Naive B cell (primary cell): ENCODE data around the gene TRAFD1. TPM values are rescaled to one million over a fixed set of nuclear protein-coding genes. Genes with fewer than 3 reads are reported as not detected.

Experiments
- ATAC-seq, 2 donors: fragments of 150-1000 bp; cut with Tn5 transposase; 2 replicates each; pipeline ENCODE4 v1.10.0; 2021; ENCODE audit warnings: low read depth in 2 of 2, mild to moderate bottlenecking in 2 of 2, moderate library complexity in 2 of 2
- DNase-seq: peaks from one replicate; pipeline ENCODE4 v3.0.0; 2022
- H3K27ac Mint-ChIP-seq, 6 donors: one replicate each; pipeline ENCODE4 v1.8.0; 2020 to 2022; ENCODE audit warnings: mild to moderate bottlenecking in 6 of 6, mixed read lengths in 6 of 6, moderate library complexity in 5 of 6, inconsistent platforms in 2 of 6
- H3K27me3 Mint-ChIP-seq, 3 donors: one replicate each; pipeline ENCODE4 v1.8.0; 2021 to 2022; ENCODE audit warnings: mixed read lengths in 3 of 3, mild to moderate bottlenecking in 1 of 3
- H3K36me3 Mint-ChIP-seq, 2 donors: one replicate each; pipeline ENCODE4 v1.8.0; 2020 to 2022; ENCODE audit warnings: mixed read lengths in 2 of 2, inconsistent platforms in 1 of 2, mild to moderate bottlenecking in 1 of 2
- H3K4me1 Mint-ChIP-seq, 3 donors: one replicate each; pipeline ENCODE4 v1.8.0; 2020 to 2022; ENCODE audit warnings: mixed read lengths in 3 of 3, inconsistent platforms in 1 of 3, mild to moderate bottlenecking in 1 of 3, moderate library complexity in 1 of 3
- H3K4me3 Mint-ChIP-seq, 8 donors: one replicate each; pipeline ENCODE4 v1.8.0; 2020 to 2022; ENCODE audit warnings: mild to moderate bottlenecking in 8 of 8, mixed read lengths in 8 of 8, moderate library complexity in 8 of 8, inconsistent platforms in 2 of 8
- H3K9me3 Mint-ChIP-seq, 7 donors: one replicate each; pipeline ENCODE4 v1.8.0; 2020 to 2022; ENCODE audit warnings: mixed read lengths in 7 of 7, mild to moderate bottlenecking in 5 of 7, inconsistent platforms in 2 of 7, moderate library complexity in 1 of 7
- polyA plus RNA-seq, 6 donors: library from polyadenylated mRNA; unstranded; fragments of 300-500 nt; fragmentation: Illumina TruSeq; gene quantifications; one replicate each; pipeline ENCODE4 v1.2.3, GENCODE V29; 2021; ENCODE audit warnings: low read depth in 6 of 6

TRAFD1 gene
- polyA plus RNA-seq, 6 donors from 2014 or later = 55.6 to 83.2 (median 80.2) TPM

DNA sequence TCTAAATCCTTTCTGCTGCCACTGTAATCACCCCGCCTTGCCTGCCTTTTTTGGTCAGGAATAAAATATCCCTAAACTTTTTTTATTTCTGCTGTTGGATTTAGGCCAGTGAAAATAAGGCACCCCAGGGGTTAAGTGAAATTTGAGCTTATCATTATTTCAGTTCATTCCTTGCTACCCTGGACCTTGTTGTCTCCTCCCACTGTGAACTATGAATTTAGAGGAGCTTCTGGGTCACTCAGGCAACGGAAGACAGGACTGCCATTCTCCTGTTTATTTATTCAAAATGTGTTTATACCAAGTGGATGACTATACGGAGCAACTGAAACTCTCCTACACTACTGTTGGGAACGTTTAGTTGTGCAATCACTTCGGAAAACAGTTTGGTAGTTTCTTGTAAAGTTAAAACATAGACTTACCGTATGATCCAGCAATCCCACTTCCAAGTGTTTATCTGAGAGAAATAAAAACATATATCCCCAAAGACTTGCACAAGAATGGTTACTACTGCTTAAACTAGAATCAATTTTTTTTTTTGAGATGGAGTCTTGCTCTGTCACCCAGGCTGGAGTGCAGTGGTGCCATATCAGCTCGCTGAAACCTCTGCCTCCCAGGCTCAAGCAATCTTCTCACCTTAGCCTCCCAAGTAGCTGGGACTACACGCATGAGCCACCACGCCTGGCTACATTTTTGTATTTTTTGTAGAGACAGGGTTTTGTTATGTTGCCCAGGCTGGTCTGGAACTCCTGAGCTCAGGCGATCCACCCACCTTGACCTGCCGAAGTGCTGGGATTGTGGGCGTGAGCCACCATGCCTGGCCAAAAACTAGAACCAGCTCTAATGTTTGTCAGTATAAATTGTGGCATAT is 2.3 kb upstream of the TRAFD1 start:
- H3K9me3 Mint-ChIP-seq = no peaks in the 10 kb centered on the region
- H3K27me3 Mint-ChIP-seq = peaks cover 6 to 9% (median 7%) of the 10 kb centered on the region in 3 donors
- H3K36me3 Mint-ChIP-seq = no peaks in the 10 kb centered on the region
- H3K27ac Mint-ChIP-seq = no peak overlapping the region
- DNase-seq = no peak
- no peak overlapping the region for H3K4me3 Mint-ChIP-seq
- peaks cover 9 to 25% (median 22%) of the 10 kb centered on the region in 3 donors for H3K4me1 Mint-ChIP-seq
- ATAC-seq = no peak

DNA sequence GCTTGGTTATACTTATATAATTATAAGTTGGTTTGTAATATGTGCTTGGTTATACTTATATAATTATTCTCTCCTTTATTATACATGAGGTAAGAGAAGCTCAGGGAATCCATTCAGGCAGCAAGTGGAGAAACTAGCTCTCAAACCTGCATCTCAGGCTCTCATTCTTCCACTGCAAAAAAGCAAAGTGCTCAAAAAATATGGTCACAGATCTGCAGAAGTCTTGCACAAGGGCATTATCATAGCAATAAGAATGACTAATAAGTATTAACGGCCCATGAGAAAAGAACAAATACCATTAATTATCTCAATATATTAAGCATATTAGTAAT is 476 bp upstream of the TRAFD1 start:
- Mint-ChIP-seq H3K27me3 (peaks cover 4 to 7% (median 6%) of the 10 kb centered on the region in 3 donors), H3K9me3 (no peaks in the 10 kb centered on the region), H3K36me3 (no peaks in the 10 kb centered on the region), H3K27ac (peak overlapping the region in 2 of 6 donors; percentile 44 to 83), H3K4me1 (peaks cover 17 to 39% (median 25%) of the 10 kb centered on the region in 3 donors), H3K4me3 (peak overlapping the region in 6 of 8 donors; percentile 75 to 98 (median 90))
- ATAC-seq (no peak), DNase-seq (no peak)

DNA sequence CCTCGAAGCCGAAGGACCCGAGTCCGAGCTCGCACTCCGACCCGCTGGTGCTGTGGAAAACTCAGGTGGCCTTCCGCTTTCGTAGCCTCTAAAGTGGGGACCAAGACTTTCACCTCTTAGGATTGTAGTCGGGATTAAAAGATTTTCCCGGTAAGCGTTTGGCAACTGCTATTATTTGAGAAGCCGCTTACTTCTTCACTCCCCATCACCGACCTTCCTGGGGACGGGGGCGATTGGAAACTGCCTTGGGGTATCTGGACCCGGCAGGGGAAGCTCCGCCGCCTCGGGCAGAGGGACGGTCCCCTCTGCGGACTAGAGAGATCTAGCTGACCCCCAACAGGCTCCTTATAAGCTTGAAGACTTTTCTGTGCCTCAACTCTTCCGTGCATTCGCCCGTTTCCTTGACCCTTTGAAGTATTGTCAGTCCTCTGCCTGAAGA is 659 bp downstream of the TRAFD1 start:
- H3K36me3 Mint-ChIP-seq = no peaks in the 10 kb centered on the region
- no peaks in the 10 kb centered on the region for H3K9me3 Mint-ChIP-seq
- H3K4me1 Mint-ChIP-seq = peaks cover 18 to 45% (median 32%) of the 10 kb centered on the region in 3 donors
- H3K27ac Mint-ChIP-seq = peak overlapping the region; percentile 44 to 97 (median 72)
- H3K4me3 Mint-ChIP-seq = peak overlapping the region; percentile 75 to 98 (median 91)
- DNase-seq (no peak), ATAC-seq (no peak)
- H3K27me3 Mint-ChIP-seq = peaks cover under 1 to 4% (median under 1%) of the 10 kb centered on the region in 3 donors

- H3K4me1 Mint-ChIP-seq = peaks cover 25 to 51% (median 36%) of the 10 kb centered on the region in 3 donors
- H3K27me3 Mint-ChIP-seq = peaks cover 0 to under 1% (median 0%) of the 10 kb centered on the region in 3 donors
- H3K9me3 Mint-ChIP-seq = no peaks in the 10 kb centered on the region
- H3K36me3 Mint-ChIP-seq = no peaks in the 10 kb centered on the region
- DNase-seq (no peak), ATAC-seq (no peak)
- peak overlapping the region; percentile 75 to 98 (median 91) for H3K4me3 Mint-ChIP-seq
- H3K27ac Mint-ChIP-seq = peak overlapping the region; percentile 23 to 89 (median 70)
Observed at GRCh38 chr12:112126911-112127310, 1.6 kb downstream of the TRAFD1 start.

DNA sequence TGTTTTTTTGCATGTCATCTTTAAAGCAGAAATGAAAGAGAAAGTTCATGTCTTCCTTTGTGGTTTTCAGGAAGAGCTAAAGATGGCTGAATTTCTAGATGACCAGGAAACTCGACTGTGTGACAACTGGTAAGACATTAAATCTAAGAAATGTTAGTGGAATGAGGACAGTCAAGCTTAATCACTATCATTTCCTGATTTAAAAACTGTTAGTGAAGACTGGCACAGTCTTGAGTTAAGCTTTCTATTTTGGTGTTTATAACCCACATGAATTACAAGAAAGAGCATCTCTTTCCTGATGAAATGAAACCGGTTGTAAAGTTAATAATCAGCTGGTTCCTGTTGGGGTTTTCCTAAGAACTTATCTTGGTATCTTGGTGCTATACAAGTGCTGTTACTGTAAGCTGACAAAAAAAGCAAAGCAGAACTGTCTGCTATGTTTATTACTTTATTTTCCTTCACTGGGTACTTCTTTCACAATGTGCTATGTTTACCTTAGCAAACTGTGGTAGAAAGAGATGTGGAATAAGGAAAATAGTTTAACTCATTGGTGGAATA is 5.2 kb downstream of the TRAFD1 start:
- no peaks in the 10 kb centered on the region for H3K9me3 Mint-ChIP-seq
- no peaks in the 10 kb centered on the region for H3K27me3 Mint-ChIP-seq
- no peaks in the 10 kb centered on the region for H3K36me3 Mint-ChIP-seq
- peak; percentile 81 to 82 for ATAC-seq
- peak; percentile 57 for DNase-seq
- peak overlapping the region; percentile 41 to 86 (median 77) for H3K27ac Mint-ChIP-seq
- H3K4me1 Mint-ChIP-seq = peaks cover 27 to 56% (median 34%) of the 10 kb centered on the region in 3 donors
- H3K4me3 Mint-ChIP-seq = peak overlapping the region; percentile 9 to 81 (median 68)

- peaks cover 25 to 50% (median 28%) of the 10 kb centered on the region in 3 donors for H3K4me1 Mint-ChIP-seq
- DNase-seq (no peak), ATAC-seq (no peak)
- H3K27ac Mint-ChIP-seq = peak overlapping the region in 5 of 6 donors; percentile 8 to 86 (median 77)
- no peaks in the 10 kb centered on the region for H3K27me3 Mint-ChIP-seq
- peak overlapping the region in 2 of 8 donors; percentile 45 to 65 for H3K4me3 Mint-ChIP-seq
- H3K36me3 Mint-ChIP-seq = no peaks in the 10 kb centered on the region
- no peaks in the 10 kb centered on the region for H3K9me3 Mint-ChIP-seq
Observed at GRCh38 chr12:112131686-112132085, 6.3 kb downstream of the TRAFD1 start.

DNA sequence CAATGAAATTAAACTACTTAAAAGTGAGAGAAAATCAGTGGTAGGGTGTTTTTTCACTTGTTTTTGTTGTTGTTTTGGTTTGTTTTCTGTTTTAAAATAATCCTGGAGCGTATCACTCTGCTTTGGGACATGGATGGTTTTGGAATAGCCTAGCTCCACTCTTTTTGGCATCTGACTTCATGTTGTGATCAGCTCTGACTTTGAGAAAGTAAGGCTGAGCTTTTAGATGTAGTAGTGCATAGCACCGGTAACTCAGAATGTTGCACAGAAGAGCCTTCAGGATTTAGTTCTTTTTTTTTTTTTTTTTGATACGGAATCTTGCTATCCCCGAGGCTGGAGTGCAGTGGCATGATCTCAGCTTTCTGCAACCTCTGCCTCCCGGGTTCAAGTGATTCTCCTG is 8.1 kb downstream of the TRAFD1 start:
- H3K36me3 Mint-ChIP-seq = no peaks in the 10 kb centered on the region
- H3K9me3 Mint-ChIP-seq = no peaks in the 10 kb centered on the region
- ATAC-seq (no peak), DNase-seq (no peak)
- H3K4me1 Mint-ChIP-seq = peaks cover 19 to 33% (median 19%) of the 10 kb centered on the region in 3 donors
- H3K27ac Mint-ChIP-seq = peak overlapping the region in 1 of 6 donors; percentile 11
- no peak overlapping the region for H3K4me3 Mint-ChIP-seq
- no peaks in the 10 kb centered on the region for H3K27me3 Mint-ChIP-seq

GRCh38 chr12:112134731-112135130 is 9.4 kb downstream of the TRAFD1 start:
- Mint-ChIP-seq H3K9me3 (no peaks in the 10 kb centered on the region), H3K4me3 (no peak overlapping the region), H3K36me3 (no peaks in the 10 kb centered on the region), H3K4me1 (peaks cover 10 to 23% (median 17%) of the 10 kb centered on the region in 3 donors), H3K27ac (no peak overlapping the region), H3K27me3 (no peaks in the 10 kb centered on the region)
- no peak for ATAC-seq
- DNase-seq = no peak

DNA sequence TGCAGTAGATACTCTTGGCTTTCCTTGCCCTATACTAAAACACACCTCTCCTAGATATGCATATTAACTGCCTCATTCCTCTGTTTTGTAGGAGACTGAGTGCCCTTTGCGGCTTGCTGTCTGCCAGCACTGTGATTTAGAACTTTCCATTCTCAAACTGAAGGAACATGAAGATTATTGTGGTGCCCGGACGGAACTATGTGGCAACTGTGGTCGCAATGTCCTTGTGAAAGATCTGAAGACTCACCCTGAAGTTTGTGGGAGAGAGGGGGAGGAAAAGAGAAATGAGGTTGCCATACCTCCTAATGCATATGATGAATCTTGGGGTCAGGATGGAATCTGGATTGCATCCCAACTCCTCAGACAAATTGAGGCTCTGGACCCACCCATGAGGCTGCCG is 15.4 kb downstream of the TRAFD1 start:
- peak overlapping the region in 5 of 6 donors; percentile 11 to 78 (median 64) for H3K27ac Mint-ChIP-seq
- no peak overlapping the region for H3K4me3 Mint-ChIP-seq
- peaks cover 8 to 19% of the 10 kb centered on the region in 2 donors for H3K36me3 Mint-ChIP-seq
- H3K27me3 Mint-ChIP-seq = no peaks in the 10 kb centered on the region
- ATAC-seq (no peak), DNase-seq (no peak)
- H3K9me3 Mint-ChIP-seq = no peaks in the 10 kb centered on the region
- H3K4me1 Mint-ChIP-seq = peaks cover 0 to 13% (median 9%) of the 10 kb centered on the region in 3 donors

- peak overlapping the region in 2 of 6 donors; percentile 65 to 88 for H3K27ac Mint-ChIP-seq
- no peaks in the 10 kb centered on the region for H3K9me3 Mint-ChIP-seq
- DNase-seq (no peak), ATAC-seq (no peak)
- peaks cover 4 to 38% (median 13%) of the 10 kb centered on the region in 3 donors for H3K4me1 Mint-ChIP-seq
- peak overlapping the region in 1 of 8 donors; percentile 55 for H3K4me3 Mint-ChIP-seq
- peaks cover under 1 to 26% of the 10 kb centered on the region in 2 donors for H3K36me3 Mint-ChIP-seq
- no peaks in the 10 kb centered on the region for H3K27me3 Mint-ChIP-seq
Observed at GRCh38 chr12:112146123-112146522, 20.8 kb downstream of the TRAFD1 start.

DNA sequence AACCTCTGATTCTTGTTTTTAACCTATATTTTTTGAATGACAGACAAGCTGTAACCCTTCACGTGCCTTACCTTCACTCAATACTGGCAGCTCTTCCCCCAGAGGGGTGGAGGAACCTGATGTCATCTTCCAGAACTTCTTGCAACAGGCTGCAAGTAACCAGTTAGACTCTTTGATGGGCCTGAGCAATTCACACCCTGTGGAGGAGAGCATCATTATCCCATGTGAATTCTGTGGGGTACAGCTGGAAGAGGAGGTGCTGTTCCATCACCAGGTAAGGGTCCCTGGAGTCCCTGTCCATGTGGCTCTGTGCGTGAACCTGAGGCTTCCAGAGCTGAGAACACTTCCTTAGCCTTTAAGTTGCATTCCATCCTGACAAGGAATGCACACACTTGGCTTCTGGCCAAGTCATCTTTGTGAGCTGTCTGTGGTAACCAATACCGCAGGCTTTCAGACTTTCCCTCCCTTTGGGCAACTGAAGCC is 22.7 kb downstream of the TRAFD1 start:
- peak overlapping the region in 1 of 6 donors; percentile 69 for H3K27ac Mint-ChIP-seq
- no peaks in the 10 kb centered on the region for H3K27me3 Mint-ChIP-seq
- DNase-seq (no peak), ATAC-seq (no peak)
- H3K9me3 Mint-ChIP-seq = no peaks in the 10 kb centered on the region
- peaks cover 4 to 45% (median 20%) of the 10 kb centered on the region in 3 donors for H3K4me1 Mint-ChIP-seq
- H3K36me3 Mint-ChIP-seq = peaks cover 16 to 32% of the 10 kb centered on the region in 2 donors
- H3K4me3 Mint-ChIP-seq = peak overlapping the region in 3 of 8 donors; percentile 53 to 77 (median 56)

DNA sequence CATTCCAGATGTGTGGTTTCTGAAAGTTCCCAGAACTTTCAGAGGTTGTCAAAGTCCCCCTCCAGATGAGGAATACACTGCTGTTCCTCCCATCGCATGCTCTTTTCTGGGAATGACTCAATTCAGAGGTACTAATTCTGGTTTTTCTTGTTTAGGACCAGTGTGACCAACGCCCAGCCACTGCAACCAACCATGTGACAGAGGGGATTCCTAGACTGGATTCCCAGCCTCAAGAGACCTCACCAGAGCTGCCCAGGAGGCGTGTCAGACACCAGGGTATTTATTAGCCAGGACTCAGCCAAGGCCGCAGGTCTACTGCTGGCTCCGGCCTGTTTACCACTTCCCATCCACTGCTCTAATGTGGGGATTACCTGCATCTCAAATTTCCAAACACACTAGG is 24.2 kb downstream of the TRAFD1 start:
- DNase-seq (no peak), ATAC-seq (no peak)
- Mint-ChIP-seq H3K27ac (peak overlapping the region in 3 of 6 donors; percentile 27 to 58 (median 54)), H3K36me3 (peaks cover 32 to 40% of the 10 kb centered on the region in 2 donors), H3K9me3 (peaks cover 0 to 2% (median 0%) of the 10 kb centered on the region in 7 donors), H3K27me3 (no peaks in the 10 kb centered on the region), H3K4me3 (no peak overlapping the region), H3K4me1 (peaks cover 4 to 41% (median 20%) of the 10 kb centered on the region in 3 donors)

GRCh38 chr12:112151766-112152541 is 26.6 kb downstream of the TRAFD1 start:
- H3K27me3 Mint-ChIP-seq = no peaks in the 10 kb centered on the region
- no peak overlapping the region for H3K4me3 Mint-ChIP-seq
- ATAC-seq (no peak), DNase-seq (no peak)
- H3K4me1 Mint-ChIP-seq = peaks cover 0 to 29% (median 19%) of the 10 kb centered on the region in 3 donors
- H3K36me3 Mint-ChIP-seq = peaks cover 45 to 51% of the 10 kb centered on the region in 2 donors
- peaks cover 0 to 19% (median 14%) of the 10 kb centered on the region in 7 donors for H3K9me3 Mint-ChIP-seq
- H3K27ac Mint-ChIP-seq = peak overlapping the region; percentile 37 to 90 (median 50)
